Measurements from ENCODE around the gene LRG1. TPM values are rescaled to one million over a fixed set of nuclear protein-coding genes. Genes with fewer than 3 reads are reported as not detected.

The LRG1 gene
- total RNA-seq, 1 experiment from 2014 or later = 0.81 TPM

GRCh38 chr19:4537953-4538600 lies 1.8 kb downstream of the LRG1 start (continued):
- TF ChIP-seq SP1 (CRISPR knock-in tag; conservative IDR thresholded peaks at IDR 0.05) (no peak), TP53 (CRISPR knock-in tag; IDR thresholded peaks at IDR 0.05) (no peak), ZNF425 (CRISPR knock-in tag; conservative IDR thresholded peaks at IDR 0.05) (no peak), CTCF (IDR thresholded peaks at IDR 0.05) (no peak), ZNF263 (CRISPR knock-in tag; IDR thresholded peaks at IDR 0.05; ENCODE audit: low read depth) (no peak), SOX15 (CRISPR knock-in tag; IDR thresholded peaks at IDR 0.05) (no peak)
- TF ChIP-seq, protein P1, sequence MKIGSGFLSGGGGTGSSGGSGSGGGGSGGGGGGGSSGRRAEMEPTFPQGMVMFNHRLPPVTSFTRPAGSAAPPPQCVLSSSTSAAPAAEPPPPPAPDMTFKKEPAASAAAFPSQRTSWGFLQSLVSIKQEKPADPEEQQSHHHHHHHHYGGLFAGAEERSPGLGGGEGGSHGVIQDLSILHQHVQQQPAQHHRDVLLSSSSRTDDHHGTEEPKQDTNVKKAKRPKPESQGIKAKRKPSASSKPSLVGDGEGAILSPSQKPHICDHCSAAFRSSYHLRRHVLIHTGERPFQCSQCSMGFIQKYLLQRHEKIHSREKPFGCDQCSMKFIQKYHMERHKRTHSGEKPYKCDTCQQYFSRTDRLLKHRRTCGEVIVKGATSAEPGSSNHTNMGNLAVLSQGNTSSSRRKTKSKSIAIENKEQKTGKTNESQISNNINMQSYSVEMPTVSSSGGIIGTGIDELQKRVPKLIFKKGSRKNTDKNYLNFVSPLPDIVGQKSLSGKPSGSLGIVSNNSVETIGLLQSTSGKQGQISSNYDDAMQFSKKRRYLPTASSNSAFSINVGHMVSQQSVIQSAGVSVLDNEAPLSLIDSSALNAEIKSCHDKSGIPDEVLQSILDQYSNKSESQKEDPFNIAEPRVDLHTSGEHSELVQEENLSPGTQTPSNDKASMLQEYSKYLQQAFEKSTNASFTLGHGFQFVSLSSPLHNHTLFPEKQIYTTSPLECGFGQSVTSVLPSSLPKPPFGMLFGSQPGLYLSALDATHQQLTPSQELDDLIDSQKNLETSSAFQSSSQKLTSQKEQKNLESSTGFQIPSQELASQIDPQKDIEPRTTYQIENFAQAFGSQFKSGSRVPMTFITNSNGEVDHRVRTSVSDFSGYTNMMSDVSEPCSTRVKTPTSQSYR (CRISPR knock-in tag; IDR thresholded peaks at IDR 0.05) = no peak

DNA sequence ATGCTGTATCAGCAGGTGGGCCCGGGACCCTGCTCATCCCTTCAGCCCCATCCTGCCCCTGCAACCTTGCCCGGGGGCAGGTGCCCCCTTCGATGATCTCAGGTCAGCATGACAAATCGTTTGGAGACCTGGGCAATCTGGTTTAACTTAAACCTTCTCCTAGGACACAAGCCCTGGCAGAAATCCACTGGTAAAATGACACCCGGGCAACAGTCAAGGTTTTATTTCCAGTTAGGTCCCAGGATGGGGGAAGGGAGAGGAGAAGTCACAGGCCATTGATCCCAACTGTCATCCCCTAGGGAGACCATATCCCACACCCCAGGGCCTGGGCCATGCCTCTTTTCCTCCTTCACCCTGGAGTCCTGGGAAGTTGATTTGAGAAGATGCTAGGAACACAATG lies 3.0 kb downstream of the LRG1 start:
- Mint-ChIP-seq H3K27me3 (ENCODE audit: low read depth) (peaks cover 54% of the 10 kb centered on the region), H3K36me3 (peaks cover 3% of the 10 kb centered on the region; the same call in 1 of the 2 replicates), H3K4me3 (no peak overlapping the region), H3K27ac (no peak overlapping the region), H3K9me3 (peaks cover 4% of the 10 kb centered on the region), H3K4me1 (peaks cover 4% of the 10 kb centered on the region; the same call in 1 of the 2 replicates)
- TF ChIP-seq ESRRA (CRISPR knock-in tag; IDR thresholded peaks at IDR 0.05; ENCODE audit: borderline replicate concordance) = no peak
- TF ChIP-seq, protein P1 (CRISPR knock-in tag; IDR thresholded peaks at IDR 0.05) = no peak
- no peak for TF ChIP-seq SMAD3 (CRISPR knock-in tag; IDR thresholded peaks at IDR 0.05; ENCODE audit: borderline replicate concordance)
- no peak for TF ChIP-seq E2F5 (CRISPR knock-in tag; IDR thresholded peaks at IDR 0.05)
- TF ChIP-seq, protein P2, sequence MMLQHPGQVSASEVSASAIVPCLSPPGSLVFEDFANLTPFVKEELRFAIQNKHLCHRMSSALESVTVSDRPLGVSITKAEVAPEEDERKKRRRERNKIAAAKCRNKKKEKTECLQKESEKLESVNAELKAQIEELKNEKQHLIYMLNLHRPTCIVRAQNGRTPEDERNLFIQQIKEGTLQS (CRISPR knock-in tag; conservative IDR thresholded peaks at IDR 0.05) = no peak
- TF ChIP-seq NR2C2 (CRISPR knock-in tag; IDR thresholded peaks at IDR 0.05) = no peak
- no peak for TF ChIP-seq ZNF232 (CRISPR knock-in tag; IDR thresholded peaks at IDR 0.05)
- no peak for TF ChIP-seq TEAD4 (CRISPR knock-in tag; IDR thresholded peaks at IDR 0.05)
- TF ChIP-seq SP1 (CRISPR knock-in tag; conservative IDR thresholded peaks at IDR 0.05) = no peak
- no peak for TF ChIP-seq ERG (CRISPR knock-in tag; IDR thresholded peaks at IDR 0.05)
- no peak for TF ChIP-seq HMGA2 (CRISPR knock-in tag; IDR thresholded peaks at IDR 0.05)
- no peak for TF ChIP-seq SMAD4 (CRISPR knock-in tag; IDR thresholded peaks at IDR 0.05)
- no peak for TF ChIP-seq TP53 (CRISPR knock-in tag; IDR thresholded peaks at IDR 0.05)
- CTCF ChIA-PET = interaction anchor here (1.0 to 11.1 kb wide), 4 partner anchors 11 to 100 kb away, joined by 3 to 285 read pairs (median 10); no protein-coding TSS in a partner anchor
- DNase-seq (ENCODE audit: low spot score) (no peak), ATAC-seq (no peak)
- POLR2A ChIA-PET = no interaction called here

All from WTC11 (cell line).